GM23248 (cell line): ENCODE data around the gene SENP1. TPM values are rescaled to one million over a fixed set of nuclear protein-coding genes. Genes with fewer than 3 reads are reported as not detected.

Experiments used
- DNase-seq: peaks from one replicate; pipeline ENCODE4 v3.0.0-alpha.2; 2015
- H2AFZ ChIP-seq: fragments of 200-600 bp; sonication (generic); 2 replicates; pipeline ENCODE4 v1.6.1; 2016; ENCODE audit warnings: antibody characterized with exemption
- H3F3A ChIP-seq: fragments of 200-600 bp; sonication (generic); 2 replicates; pipeline ENCODE4 v1.6.1; 2016; ENCODE audit warnings: mild to moderate bottlenecking, antibody characterized with exemption, mixed run types; ENCODE audit not compliant: insufficient read depth
- H3K27ac ChIP-seq: fragments of 200-600 bp; sonication (generic); 2 replicates; pipeline ENCODE4 v1.5.1; 2016; ENCODE audit warnings: mild to moderate bottlenecking
- H3K27me3 ChIP-seq: fragments of 200-600 bp; sonication (generic); replicated peaks from 2 replicates; pipeline ENCODE4 v1.6.1; 2016; ENCODE audit warnings: mild to moderate bottlenecking; ENCODE audit not compliant: insufficient read depth
- H3K36me3 ChIP-seq: fragments of 200-600 bp; sonication (generic); 2 replicates; pipeline ENCODE4 v1.6.1; 2016; ENCODE audit warnings: low read depth, mild to moderate bottlenecking
- H3K4me1 ChIP-seq: fragments of 200-600 bp; sonication (generic); 2 replicates; pipeline ENCODE4 v1.6.1; 2016; ENCODE audit warnings: mild to moderate bottlenecking; ENCODE audit not compliant: insufficient read depth
- H3K4me2 ChIP-seq: fragments of 200-600 bp; sonication (generic); one replicate; pipeline ENCODE4 v1.6.1; 2016; ENCODE audit warnings: mild to moderate bottlenecking; ENCODE audit not compliant: unreplicated experiment
- H3K4me3 ChIP-seq: fragments of 200-600 bp; sonication (generic); 2 replicates; pipeline ENCODE4 v1.5.1; 2016; ENCODE audit warnings: mild to moderate bottlenecking
- H3K79me2 ChIP-seq: fragments of 200-600 bp; sonication (generic); 2 replicates; pipeline ENCODE4 v1.6.1; 2016; ENCODE audit warnings: mild to moderate bottlenecking; ENCODE audit not compliant: insufficient read depth
- H3K9ac ChIP-seq: fragments of 200-600 bp; sonication (generic); 2 replicates; pipeline ENCODE4 v1.6.1; 2016; ENCODE audit warnings: mild to moderate bottlenecking
- H3K9me2 ChIP-seq: fragments of 200-600 bp; sonication (generic); 2 replicates; pipeline ENCODE4 v1.6.1; 2016; ENCODE audit warnings: mixed run types, mild to moderate bottlenecking, moderate library complexity; ENCODE audit not compliant: insufficient read depth
- H3K9me3 ChIP-seq: fragments of 200-600 bp; sonication (generic); one replicate; pipeline ENCODE4 v1.6.1; 2017; ENCODE audit warnings: low read depth
- H4K20me1 ChIP-seq: fragments of 200-600 bp; sonication (generic); 2 replicates; pipeline ENCODE4 v1.6.0; 2016; ENCODE audit not compliant: insufficient read depth
- EZH2 ChIP-seq: fragments of 200-600 bp; sonication (generic); IDR thresholded peaks from 2 replicates; pipeline ENCODE4 v1.6.1; 2018; ENCODE audit warnings: antibody characterized with exemption, mild to moderate bottlenecking; ENCODE audit not compliant: insufficient read depth, poor library complexity, severe bottlenecking
- EZH2phosphoT487 ChIP-seq: fragments of 200-600 bp; sonication (generic); IDR thresholded peaks from 2 replicates; pipeline ENCODE4 v1.6.1; 2018; ENCODE audit warnings: antibody characterized with exemption, moderate library complexity, mild to moderate bottlenecking, low read depth; ENCODE audit not compliant: insufficient read depth
- WGBS, 2 experiments: methylation state at CpG; one replicate each; pipeline ENCODE4 v1.1.6; 2015 to 2017; ENCODE audit warnings: low lambda C conversion rate in 2 of 2, low coverage in 1 of 2; ENCODE audit errors: missing lambda C conversion rate in 2 of 2; 5-methylcytosine and 5-hydroxymethylcytosine counted together
- in situ Hi-C: fragments of 300-500 bp; cut with MboI; formaldehyde crosslinking; loops from 2 replicates; pipeline ENCODE4 v1.15.0; 2020
- polyA plus RNA-seq: library from polyadenylated mRNA; unstranded; fragments of >200 nt; fragmentation: Nextera tagmentation; extraction: Ambion mirVana; gene quantifications from 2 replicates; pipeline ENCODE4 v1.2.1, GENCODE V29; 2016
- total RNA-seq: library from RNA; depleted of rRNA; stranded (reverse); fragments of >200 nt; shearing (Covaris generic); gene quantifications from 2 replicates; pipeline ENCODE4 v1.2.3, GENCODE V29; 2014

SENP1 gene
- total and polyA plus RNA-seq, 2 experiments from 2014 or later = 6.7 to 15.3 TPM

- in situ Hi-C loops = no loop called here
- no peaks in the 10 kb centered on the region for H3K27me3 ChIP-seq
- H3K9me2 ChIP-seq = no peaks in the 10 kb centered on the region
- H4K20me1 ChIP-seq = no peaks in the 10 kb centered on the region
- no peak for DNase-seq
- H3K79me2 ChIP-seq = no peaks in the 10 kb centered on the region
- no peak overlapping the region for H3K27ac ChIP-seq
- peaks cover 10% of the 10 kb centered on the region for H3F3A ChIP-seq
- no peak overlapping the region for H3K4me2 ChIP-seq
- H2AFZ ChIP-seq = no peak overlapping the region
- H3K9ac ChIP-seq = no peak overlapping the region
- H3K4me1 ChIP-seq = peaks cover 4% of the 10 kb centered on the region; the same call in 1 of the 2 replicates
- H3K9me3 ChIP-seq = no peaks in the 10 kb centered on the region
- no peak overlapping the region for H3K4me3 ChIP-seq
- WGBS, 2 experiments = 95 to 97% methylated on average over 4 of the region's 4 CpGs
- TF ChIP-seq EZH2phosphoT487 = no peak
- TF ChIP-seq EZH2 = no peak
- peaks cover 30% of the 10 kb centered on the region; the same call in 1 of the 2 replicates for H3K36me3 ChIP-seq
Observed at GRCh38 chr12:48070731-48071130, 35.1 kb downstream of the SENP1 start.

GRCh38 chr12:48070033-48070432 is 35.8 kb downstream of the SENP1 start:
- Histone ChIP-seq H3F3A (peaks cover 10% of the 10 kb centered on the region), H3K4me3 (no peak overlapping the region), H3K27me3 (no peaks in the 10 kb centered on the region), H3K4me1 (peaks cover 4% of the 10 kb centered on the region; the same call in 1 of the 2 replicates), H3K9me3 (no peaks in the 10 kb centered on the region), H3K4me2 (no peak overlapping the region), H3K79me2 (no peaks in the 10 kb centered on the region), H3K9ac (no peak overlapping the region), H4K20me1 (no peaks in the 10 kb centered on the region), H3K36me3 (peaks cover 35% of the 10 kb centered on the region), H2AFZ (no peak overlapping the region), H3K27ac (no peak overlapping the region), H3K9me2 (no peaks in the 10 kb centered on the region)
- in situ Hi-C loops = no loop called here
- TF ChIP-seq EZH2phosphoT487 (no peak), EZH2 (no peak)
- no peak for DNase-seq
- WGBS, 2 experiments = 94 to 100% methylated on average over 1 of the region's 1 CpG

GRCh38 chr12:48069241-48069640 is 36.6 kb downstream of the SENP1 start:
- Histone ChIP-seq H2AFZ (no peak overlapping the region), H3K9ac (no peak overlapping the region), H3K9me3 (no peaks in the 10 kb centered on the region), H3F3A (peaks cover 10% of the 10 kb centered on the region), H4K20me1 (no peaks in the 10 kb centered on the region), H3K4me3 (no peak overlapping the region), H3K4me1 (peaks cover 4% of the 10 kb centered on the region; the same call in 1 of the 2 replicates), H3K36me3 (peaks cover 39% of the 10 kb centered on the region), H3K27me3 (no peaks in the 10 kb centered on the region), H3K4me2 (no peak overlapping the region), H3K27ac (no peak overlapping the region), H3K9me2 (no peaks in the 10 kb centered on the region), H3K79me2 (no peaks in the 10 kb centered on the region)
- DNase-seq = peak; percentile 63
- TF ChIP-seq EZH2 = no peak
- no peak for TF ChIP-seq EZH2phosphoT487
- 31 to 56% methylated on average over 1 of the region's 1 CpG for WGBS, 2 experiments
- in situ Hi-C loops = no loop called here

- Histone ChIP-seq H3K9me3 (no peaks in the 10 kb centered on the region), H3K79me2 (no peaks in the 10 kb centered on the region), H3F3A (peaks cover 10% of the 10 kb centered on the region), H3K4me3 (no peak overlapping the region), H4K20me1 (no peaks in the 10 kb centered on the region), H3K4me2 (no peak overlapping the region), H3K9ac (no peak overlapping the region), H3K27me3 (no peaks in the 10 kb centered on the region), H3K4me1 (peaks cover 4% of the 10 kb centered on the region; the same call in 1 of the 2 replicates), H3K36me3 (peaks cover 41% of the 10 kb centered on the region), H3K27ac (no peak overlapping the region), H2AFZ (no peak overlapping the region), H3K9me2 (no peaks in the 10 kb centered on the region)
- no peak for DNase-seq
- TF ChIP-seq EZH2 = no peak
- no peak for TF ChIP-seq EZH2phosphoT487
- WGBS, 2 experiments = 98 to 99% methylated on average over 2 of the region's 2 CpGs
- in situ Hi-C loops = no loop called here
Observed at GRCh38 chr12:48068457-48068856, 37.4 kb downstream of the SENP1 start.
